Colonic mucosa (tissue), 4 donors: ENCODE measurements around the gene SLC44A1. TPM values are rescaled to one million over a fixed set of nuclear protein-coding genes. Genes with fewer than 3 reads are reported as not detected.

Source experiments
- DNase-seq: peaks from one replicate; pipeline ENCODE4 v3.0.0-alpha.2; 2020
- H3K27ac ChIP-seq: fragments of 200-600 bp; one replicate; pipeline ENCODE4 v1.8.0; 2021
- H3K27me3 ChIP-seq: fragments of 200-600 bp; one replicate; pipeline ENCODE4 v1.8.0; 2021
- H3K36me3 ChIP-seq: fragments of 200-600 bp; one replicate; pipeline ENCODE4 v1.8.0; 2021
- H3K4me1 ChIP-seq: fragments of 200-600 bp; one replicate; pipeline ENCODE4 v1.8.0; 2021; ENCODE audit warnings: mild to moderate bottlenecking
- H3K4me3 ChIP-seq: fragments of 200-600 bp; one replicate; pipeline ENCODE4 v1.8.0; 2021
- H3K9ac ChIP-seq, 2 donors: one replicate each; pipeline ENCODE4 v1.7.0; 2013; ENCODE audit warnings: control low read depth in 2 of 2, low read depth in 2 of 2, low read length in 2 of 2
- H3K9me3 ChIP-seq: fragments of 200-600 bp; one replicate; pipeline ENCODE4 v1.8.0; 2021
- intact Hi-C: fragments of 100-400 bp; cut with DNase I; formaldehyde crosslinking; loops from one replicate; pipeline ENCODE4 v1.14.1; 2022
- total RNA-seq, 2 donors: library from RNA; stranded (reverse); fragmentation: NEBNext Ultra II Directional in 1 of 2; extraction: Animal tissue kit (Norgen Biotek cat#: 25700) in 1 of 2; gene quantifications; one replicate each; pipeline ENCODE4 v1.2.1, GENCODE V29; 2021
- TF ChIP-seq, protein P1 (sequence below): fragments of 200-600 bp; IDR thresholded peaks from one replicate; pipeline ENCODE4 v1.8.0; 2022; ENCODE audit warnings: antibody characterized with exemption, mild to moderate bottlenecking
- donor health status: healthy.
- donor health status: DM: no; HTN: no; CAD: no.
- donor health status: DM: no; HTN: no; CAD: no.

Gene SLC44A1
- total RNA-seq, 2 donors from 2014 or later: 151 to 180 TPM

GRCh38 chr9:105245891-105246161 is 1.4 kb downstream of the SLC44A1 start:
- Histone ChIP-seq H3K27ac (peak overlapping the region; percentile 83), H3K9me3 (no peaks in the 10 kb centered on the region), H3K4me1 (peaks cover 6% of the 10 kb centered on the region), H3K4me3 (peak overlapping the region; percentile 79), H3K9ac (peak overlapping the region; percentile 75 to 98), H3K36me3 (no peaks in the 10 kb centered on the region), H3K27me3 (no peaks in the 10 kb centered on the region)
- intact Hi-C loops: loop anchor here (2.0 kb wide), 1 partner anchor 63 kb away; no protein-coding TSS in a partner anchor
- DNase-seq: no peak
- TF ChIP-seq, protein P1, sequence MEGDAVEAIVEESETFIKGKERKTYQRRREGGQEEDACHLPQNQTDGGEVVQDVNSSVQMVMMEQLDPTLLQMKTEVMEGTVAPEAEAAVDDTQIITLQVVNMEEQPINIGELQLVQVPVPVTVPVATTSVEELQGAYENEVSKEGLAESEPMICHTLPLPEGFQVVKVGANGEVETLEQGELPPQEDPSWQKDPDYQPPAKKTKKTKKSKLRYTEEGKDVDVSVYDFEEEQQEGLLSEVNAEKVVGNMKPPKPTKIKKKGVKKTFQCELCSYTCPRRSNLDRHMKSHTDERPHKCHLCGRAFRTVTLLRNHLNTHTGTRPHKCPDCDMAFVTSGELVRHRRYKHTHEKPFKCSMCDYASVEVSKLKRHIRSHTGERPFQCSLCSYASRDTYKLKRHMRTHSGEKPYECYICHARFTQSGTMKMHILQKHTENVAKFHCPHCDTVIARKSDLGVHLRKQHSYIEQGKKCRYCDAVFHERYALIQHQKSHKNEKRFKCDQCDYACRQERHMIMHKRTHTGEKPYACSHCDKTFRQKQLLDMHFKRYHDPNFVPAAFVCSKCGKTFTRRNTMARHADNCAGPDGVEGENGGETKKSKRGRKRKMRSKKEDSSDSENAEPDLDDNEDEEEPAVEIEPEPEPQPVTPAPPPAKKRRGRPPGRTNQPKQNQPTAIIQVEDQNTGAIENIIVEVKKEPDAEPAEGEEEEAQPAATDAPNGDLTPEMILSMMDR: no peak

DNA sequence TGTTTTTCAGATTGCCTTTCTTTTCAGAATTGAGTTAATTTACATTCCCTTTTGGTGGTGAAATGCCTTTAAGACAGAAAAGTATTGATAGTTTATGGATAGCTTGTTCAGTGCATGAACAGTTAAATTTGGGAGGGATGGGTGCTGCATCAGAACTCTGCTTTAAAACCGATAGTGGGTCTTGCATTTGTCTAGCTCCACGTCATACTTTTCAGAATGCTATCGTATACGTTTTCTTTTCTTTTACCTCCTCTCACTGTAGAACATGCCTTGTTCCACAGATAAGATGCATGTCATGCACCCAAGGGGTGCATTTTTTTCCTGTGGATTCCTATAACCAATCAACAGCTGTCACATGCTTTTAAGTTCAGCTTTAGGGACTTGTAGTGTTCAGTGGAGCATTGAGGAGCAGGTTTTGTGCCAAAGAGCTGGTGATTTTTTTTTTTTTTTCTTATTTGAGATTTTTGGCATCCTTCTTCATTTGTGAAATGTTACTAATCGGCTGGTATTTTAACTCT is 2.3 kb downstream of the SLC44A1 start:
- Histone ChIP-seq H3K27ac (no peak overlapping the region), H3K36me3 (no peaks in the 10 kb centered on the region), H3K9ac (peak overlapping the region in 1 of 2 donors; percentile 98), H3K9me3 (no peaks in the 10 kb centered on the region), H3K4me3 (no peak overlapping the region), H3K4me1 (peaks cover 6% of the 10 kb centered on the region), H3K27me3 (no peaks in the 10 kb centered on the region)
- no peak for DNase-seq
- TF ChIP-seq, protein P1: no peak
- intact Hi-C loops: loop anchor here (2.0 kb wide), 1 partner anchor 62 kb away; no protein-coding TSS in a partner anchor

- TF ChIP-seq, protein P1: no peak
- DNase-seq: no peak
- H3K36me3 ChIP-seq: no peaks in the 10 kb centered on the region
- intact Hi-C loops: no loop called here
- no peak overlapping the region for H3K9ac ChIP-seq
- H3K9me3 ChIP-seq: no peaks in the 10 kb centered on the region
- no peak overlapping the region for H3K4me3 ChIP-seq
- H3K27ac ChIP-seq: no peak overlapping the region
- no peaks in the 10 kb centered on the region for H3K27me3 ChIP-seq
- H3K4me1 ChIP-seq: peaks cover 6% of the 10 kb centered on the region
Measured at GRCh38 chr9:105248691-105249090, 4.2 kb downstream of the SLC44A1 start.

- TF ChIP-seq, protein P1: no peak
- H3K27me3 ChIP-seq: no peaks in the 10 kb centered on the region
- peaks cover 6% of the 10 kb centered on the region for H3K4me1 ChIP-seq
- no peaks in the 10 kb centered on the region for H3K9me3 ChIP-seq
- H3K4me3 ChIP-seq: no peak overlapping the region
- no peak for DNase-seq
- H3K27ac ChIP-seq: peak overlapping the region; percentile 78
- H3K9ac ChIP-seq: peak overlapping the region in 1 of 2 donors; percentile 67
- H3K36me3 ChIP-seq: no peaks in the 10 kb centered on the region
- intact Hi-C loops: no loop called here
Measured at GRCh38 chr9:105251133-105251532, 6.7 kb downstream of the SLC44A1 start.

- peaks cover 5% of the 10 kb centered on the region for H3K4me1 ChIP-seq
- H3K36me3 ChIP-seq: no peaks in the 10 kb centered on the region
- peak overlapping the region; percentile 78 for H3K27ac ChIP-seq
- no peak overlapping the region for H3K4me3 ChIP-seq
- H3K9ac ChIP-seq: peak overlapping the region in 1 of 2 donors; percentile 67
- TF ChIP-seq, protein P1: no peak
- H3K9me3 ChIP-seq: no peaks in the 10 kb centered on the region
- intact Hi-C loops: no loop called here
- DNase-seq: no peak
- H3K27me3 ChIP-seq: no peaks in the 10 kb centered on the region
Measured at GRCh38 chr9:105251733-105252404, 7.4 kb downstream of the SLC44A1 start.
